Activated effector memory CD4-positive, alpha-beta T cell treated with anti-CD3 and anti-CD28 coated beads, Interleukin-2, amount 50 U/mL, for 16 hours (primary cell): ENCODE data around the gene TATDN3.
"Not testable (repeated sequence)": the region's sequence is repeated elsewhere in the genome, so short reads cannot be mapped to it uniquely, and the experiment has no call there.

Experiments used
- DNase-seq: peaks from one replicate; pipeline ENCODE4 v3.0.0-alpha.2; 2020

The TATDN3 gene

GRCh38 chr1:212777151-212777550, 14.5 kb upstream of the TATDN3 start:
- no peak for DNase-seq

GRCh38 chr1:212779086-212779485, 12.6 kb upstream of the TATDN3 start:
- DNase-seq: not testable (repeated sequence)

- DNase-seq: no peak
Measured at GRCh38 chr1:212780759-212781158, 10.9 kb upstream of the TATDN3 start.

GRCh38 chr1:212781225-212781624, 10.5 kb upstream of the TATDN3 start:
- no peak for DNase-seq

GRCh38 chr1:212782422-212783154, 9.1 kb upstream of the TATDN3 start:
- no peak for DNase-seq

GRCh38 chr1:212783976-212784375, 7.7 kb upstream of the TATDN3 start:
- no peak for DNase-seq

GRCh38 chr1:212785871-212786270, 5.8 kb upstream of the TATDN3 start:
- DNase-seq: no peak

GRCh38 chr1:212791261-212791675, 426 bp upstream of the TATDN3 start:
- DNase-seq: no peak

- DNase-seq: no peak
Measured at GRCh38 chr1:212792396-212792908, 758 bp downstream of the TATDN3 start.

- no peak for DNase-seq
Measured at GRCh38 chr1:212794561-212795014, 2.9 kb downstream of the TATDN3 start.

- DNase-seq: no peak
Measured at GRCh38 chr1:212797681-212798080, 6.0 kb downstream of the TATDN3 start.

- no peak for DNase-seq
Measured at GRCh38 chr1:212805767-212806166, 14.1 kb downstream of the TATDN3 start.

GRCh38 chr1:212814537-212815334, 23.0 kb downstream of the TATDN3 start:
- DNase-seq: no peak

- DNase-seq: no peak
Measured at GRCh38 chr1:212816567-212817278, 25.0 kb downstream of the TATDN3 start.

- no peak for DNase-seq
Measured at GRCh38 chr1:212819726-212820125, 28.0 kb downstream of the TATDN3 start.

GRCh38 chr1:212820969-212821368, 29.3 kb downstream of the TATDN3 start:
- no peak for DNase-seq

GRCh38 chr1:212822956-212823355, 31.3 kb downstream of the TATDN3 start:
- no peak for DNase-seq

GRCh38 chr1:212824201-212824600, 32.5 kb downstream of the TATDN3 start:
- no peak for DNase-seq

GRCh38 chr1:212825798-212826452, 34.2 kb downstream of the TATDN3 start:
- no peak for DNase-seq

GRCh38 chr1:212827171-212827776, 35.6 kb downstream of the TATDN3 start:
- no peak for DNase-seq

- DNase-seq: no peak
Measured at GRCh38 chr1:212827831-212828278, 36.2 kb downstream of the TATDN3 start.

GRCh38 chr1:212828395-212828794, 36.7 kb downstream of the TATDN3 start:
- no peak for DNase-seq
